ENCODE measurements around the gene ARL4D.
A peak's percentile ranks its signal among the peaks of the same experiment; 100 is the strongest.
"Not testable (repeated sequence)": the region's sequence is repeated elsewhere in the genome, so short reads cannot be mapped to it uniquely, and the experiment has no call there.

ARL4D gene

DNA sequence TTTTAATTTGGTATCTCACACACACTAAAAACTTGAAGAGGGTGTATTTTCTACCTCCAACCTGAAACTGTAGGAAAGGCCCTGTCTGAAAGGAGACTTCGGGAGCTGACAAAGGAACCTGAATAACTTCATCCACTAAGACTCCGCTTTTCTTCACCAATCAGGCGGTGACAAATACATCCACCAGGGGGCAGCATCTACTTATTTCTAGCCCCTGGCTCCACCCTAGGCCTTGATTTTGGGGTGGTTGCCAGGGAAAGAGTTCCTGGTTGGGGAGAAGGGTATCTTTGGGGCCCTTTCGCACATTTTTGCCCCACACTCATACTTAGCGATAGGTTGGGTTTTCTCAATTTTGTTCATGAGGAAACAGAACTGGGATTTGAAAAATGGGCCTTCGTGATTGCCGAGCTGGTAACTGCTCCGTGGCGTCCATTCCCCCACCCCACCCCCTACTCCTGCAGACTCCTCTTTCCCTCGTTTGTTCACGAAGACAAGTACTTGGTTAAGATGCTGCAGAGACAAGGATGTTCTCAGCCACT lies 4.8 kb upstream of the ARL4D start:
- TF ChIP-seq, protein P1, sequence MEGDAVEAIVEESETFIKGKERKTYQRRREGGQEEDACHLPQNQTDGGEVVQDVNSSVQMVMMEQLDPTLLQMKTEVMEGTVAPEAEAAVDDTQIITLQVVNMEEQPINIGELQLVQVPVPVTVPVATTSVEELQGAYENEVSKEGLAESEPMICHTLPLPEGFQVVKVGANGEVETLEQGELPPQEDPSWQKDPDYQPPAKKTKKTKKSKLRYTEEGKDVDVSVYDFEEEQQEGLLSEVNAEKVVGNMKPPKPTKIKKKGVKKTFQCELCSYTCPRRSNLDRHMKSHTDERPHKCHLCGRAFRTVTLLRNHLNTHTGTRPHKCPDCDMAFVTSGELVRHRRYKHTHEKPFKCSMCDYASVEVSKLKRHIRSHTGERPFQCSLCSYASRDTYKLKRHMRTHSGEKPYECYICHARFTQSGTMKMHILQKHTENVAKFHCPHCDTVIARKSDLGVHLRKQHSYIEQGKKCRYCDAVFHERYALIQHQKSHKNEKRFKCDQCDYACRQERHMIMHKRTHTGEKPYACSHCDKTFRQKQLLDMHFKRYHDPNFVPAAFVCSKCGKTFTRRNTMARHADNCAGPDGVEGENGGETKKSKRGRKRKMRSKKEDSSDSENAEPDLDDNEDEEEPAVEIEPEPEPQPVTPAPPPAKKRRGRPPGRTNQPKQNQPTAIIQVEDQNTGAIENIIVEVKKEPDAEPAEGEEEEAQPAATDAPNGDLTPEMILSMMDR (IDR thresholded peaks at IDR 0.05; ENCODE audit: low read depth, low read length), result peak; percentile 85
- H3K4me3 ChIP-seq (replicated peaks in 1 of 2; ENCODE audit: low read depth in 2 of 2, low read length in 2 of 2), result no peak overlapping the region

DNA sequence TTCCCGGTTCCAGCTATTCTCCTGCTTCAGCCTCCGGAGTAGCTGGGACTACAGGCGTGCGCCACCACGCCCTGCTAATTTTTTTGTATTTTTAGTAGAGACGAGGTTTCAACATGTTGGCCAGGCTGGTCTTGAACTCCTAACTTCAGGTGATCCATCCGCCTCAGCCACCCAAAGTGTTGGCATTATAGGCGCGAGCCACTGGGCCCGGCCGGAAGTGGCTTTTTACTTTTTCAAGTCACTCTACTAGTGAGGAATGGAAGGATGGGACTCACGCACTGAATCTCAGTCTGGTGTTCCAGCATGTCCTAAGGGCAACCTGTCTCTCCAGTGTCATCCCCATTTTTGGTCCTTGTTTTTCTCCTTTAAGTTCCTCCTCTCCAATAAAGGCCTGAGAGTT lies 4.1 kb upstream of the ARL4D start:
- not testable (repeated sequence) for DNase-seq (ENCODE audit: low read depth in 2 of 2); H3K4me3 ChIP-seq (replicated peaks in 1 of 2; ENCODE audit: low read depth in 2 of 2, low read length in 2 of 2)

More for the DNA sequence above, 4.8 kb upstream of the ARL4D start:
- DNase-seq (ENCODE audit: low read depth in 2 of 2), result peak; percentile 91 to 94

DNA sequence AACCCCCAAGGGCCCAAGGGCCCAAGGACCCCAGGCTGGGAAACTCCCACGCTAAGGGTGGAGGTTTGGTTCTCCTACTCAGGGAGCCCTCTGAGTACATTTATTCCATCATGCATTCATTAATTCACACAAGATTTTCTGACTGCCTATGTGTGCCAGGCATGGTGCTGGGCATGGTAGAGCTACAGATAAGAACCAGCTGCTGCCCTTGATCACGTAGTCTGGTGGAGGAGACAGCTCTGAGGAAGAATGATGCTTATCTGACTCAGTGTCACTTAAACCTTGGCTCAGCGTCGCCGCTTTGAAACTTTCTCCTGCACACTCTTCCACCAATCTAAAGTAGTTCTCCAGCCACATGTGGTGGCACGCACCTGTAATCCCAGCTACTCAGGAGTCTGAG lies 3.6 kb upstream of the ARL4D start:
- TF ChIP-seq, protein P1 (IDR thresholded peaks at IDR 0.05; ENCODE audit: low read depth, low read length), result no peak
- no peak for DNase-seq (ENCODE audit: low read depth in 2 of 2)
- H3K4me3 ChIP-seq (replicated peaks in 1 of 2; ENCODE audit: low read depth in 2 of 2, low read length in 2 of 2), result no peak overlapping the region

DNA sequence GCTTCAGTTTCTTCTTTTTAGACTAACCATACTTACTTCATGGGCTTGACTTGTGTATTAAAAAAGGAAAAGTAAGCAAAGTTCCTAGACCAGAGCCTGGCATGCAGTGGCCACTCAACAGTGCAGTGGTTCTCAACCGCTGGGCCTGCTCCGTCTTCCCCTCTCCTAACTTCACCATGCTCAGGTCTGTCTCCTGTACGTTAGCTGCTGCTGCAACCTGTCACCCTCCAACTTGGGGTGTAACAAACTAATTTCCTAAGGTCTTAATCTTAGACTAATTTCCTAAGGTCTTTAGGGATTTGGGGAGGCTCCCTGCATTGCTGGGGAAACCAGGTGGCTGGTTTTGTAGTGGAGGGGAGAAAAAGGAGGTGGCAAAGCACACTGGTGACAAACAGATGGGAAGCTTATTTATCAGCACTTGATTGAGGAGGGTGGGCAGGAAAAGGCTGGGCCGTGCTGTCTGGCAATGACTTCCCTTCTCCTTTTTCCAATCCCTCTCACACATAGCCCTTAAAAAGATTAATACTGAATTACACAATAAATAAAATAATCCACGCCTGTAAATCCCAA lies 2.2 kb upstream of the ARL4D start:
- H3K4me3 ChIP-seq (replicated peaks in 1 of 2; ENCODE audit: low read depth in 2 of 2, low read length in 2 of 2), result no peak overlapping the region
- TF ChIP-seq, protein P1 (IDR thresholded peaks at IDR 0.05; ENCODE audit: low read depth, low read length), result no peak
- DNase-seq (ENCODE audit: low read depth in 2 of 2), result no peak

DNA sequence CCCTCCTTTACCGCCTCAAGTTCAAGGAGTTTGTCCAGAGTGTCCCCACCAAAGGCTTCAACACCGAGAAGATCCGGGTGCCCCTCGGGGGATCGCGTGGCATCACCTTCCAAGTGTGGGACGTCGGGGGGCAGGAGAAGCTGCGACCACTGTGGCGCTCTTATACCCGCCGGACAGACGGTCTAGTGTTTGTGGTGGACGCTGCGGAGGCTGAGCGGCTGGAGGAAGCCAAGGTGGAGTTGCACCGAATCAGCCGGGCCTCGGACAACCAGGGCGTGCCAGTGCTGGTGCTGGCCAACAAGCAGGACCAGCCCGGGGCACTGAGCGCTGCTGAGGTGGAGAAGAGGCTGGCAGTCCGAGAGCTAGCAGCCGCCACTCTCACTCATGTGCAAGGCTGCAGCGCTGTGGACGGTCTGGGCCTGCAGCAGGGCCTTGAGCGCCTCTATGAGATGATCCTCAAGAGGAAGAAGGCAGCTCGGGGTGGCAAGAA lies 1.1 kb downstream of the ARL4D start:
- TF ChIP-seq, protein P1 (IDR thresholded peaks at IDR 0.05; ENCODE audit: low read depth, low read length), result no peak
- H3K4me3 ChIP-seq (replicated peaks in 1 of 2; ENCODE audit: low read depth in 2 of 2, low read length in 2 of 2), result peak overlapping the region; percentile 86 to 88
- DNase-seq (ENCODE audit: low read depth in 2 of 2), result no peak

DNA sequence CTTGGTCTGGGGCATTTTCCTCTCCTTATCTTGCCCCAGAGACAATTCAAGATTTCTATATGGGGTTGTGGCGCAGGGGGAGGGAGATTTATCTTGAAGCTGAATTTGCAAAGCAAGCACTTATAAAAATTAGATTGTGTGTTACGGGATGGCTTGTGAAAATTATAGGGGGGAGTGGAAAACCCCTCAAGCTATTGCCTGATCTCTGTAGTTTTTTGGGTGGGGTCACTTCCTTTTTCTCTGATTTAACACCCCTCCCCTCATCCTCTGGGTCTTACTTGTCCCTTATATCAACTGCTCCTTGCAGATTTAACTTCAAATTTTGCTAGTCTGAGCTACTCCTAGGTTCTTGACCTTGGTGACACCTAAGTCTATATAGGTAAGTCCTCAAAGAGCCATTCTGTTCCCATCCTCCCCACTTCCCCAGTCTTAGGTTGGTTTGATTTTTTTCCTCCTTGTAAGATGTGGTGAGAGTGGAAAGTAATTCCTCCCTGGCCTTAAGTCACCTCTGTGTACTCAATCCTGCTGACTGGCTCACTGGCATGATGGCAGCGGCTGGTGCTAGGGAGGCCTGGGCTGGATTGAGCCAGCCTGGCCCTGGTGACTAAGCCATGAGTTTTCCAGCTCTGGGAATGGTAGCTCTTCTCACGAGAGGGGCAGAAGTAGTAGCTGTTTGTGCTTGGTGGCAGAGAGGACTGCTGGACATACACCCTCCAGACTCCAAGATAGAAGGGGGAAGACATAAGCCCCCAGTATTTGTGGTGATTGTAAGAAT lies 2.3 kb downstream of the ARL4D start:
- DNase-seq (ENCODE audit: low read depth in 2 of 2), result peak; percentile 73 to 88
- TF ChIP-seq, protein P1 (IDR thresholded peaks at IDR 0.05; ENCODE audit: low read depth, low read length), result no peak
- peak overlapping the region; percentile 86 to 88 for H3K4me3 ChIP-seq (replicated peaks in 1 of 2; ENCODE audit: low read depth in 2 of 2, low read length in 2 of 2)

DNA sequence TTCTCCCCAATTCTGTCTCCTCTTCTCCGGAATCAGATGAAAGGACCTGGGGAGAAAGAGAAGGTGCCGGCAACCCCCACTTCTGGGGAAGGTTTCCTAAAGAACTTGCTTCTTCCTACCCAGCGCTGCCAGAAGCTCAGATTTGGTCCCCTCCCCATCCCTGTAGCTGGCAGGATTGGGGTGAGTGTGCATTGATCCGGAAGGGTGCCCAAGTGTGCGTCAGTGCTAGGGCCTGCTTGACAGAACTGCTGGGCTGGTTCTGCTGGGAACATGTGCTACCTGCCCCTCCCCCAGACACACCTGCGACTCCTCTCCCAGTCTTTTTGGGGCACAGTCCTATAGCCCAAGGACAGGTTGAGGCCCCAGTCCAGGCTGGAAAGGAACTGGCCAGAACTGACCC lies 3.3 kb downstream of the ARL4D start:
- TF ChIP-seq, protein P1 (IDR thresholded peaks at IDR 0.05; ENCODE audit: low read depth, low read length), result no peak
- H3K4me3 ChIP-seq (replicated peaks in 1 of 2; ENCODE audit: low read depth in 2 of 2, low read length in 2 of 2), result peak overlapping the region in 1 of 2 donors; percentile 88
- no peak for DNase-seq (ENCODE audit: low read depth in 2 of 2)

All from cardiac fibroblast (primary cell).